IgD-negative memory B cell (primary cell): Measurements from ENCODE around the gene IST1. TPM values are rescaled to one million over a fixed set of nuclear protein-coding genes. Genes with fewer than 3 reads are reported as not detected.

Source experiments
- H3K27ac Mint-ChIP-seq, 3 donors: one replicate each; pipeline ENCODE4 v1.8.0; 2020 to 2022; ENCODE audit warnings: mild to moderate bottlenecking in 3 of 3, mixed read lengths in 3 of 3, moderate library complexity in 1 of 3
- H3K27me3 Mint-ChIP-seq: one replicate; pipeline ENCODE4 v1.8.0; 2021; ENCODE audit warnings: mixed read lengths
- H3K36me3 Mint-ChIP-seq: one replicate; pipeline ENCODE4 v1.8.0; 2020; ENCODE audit warnings: mild to moderate bottlenecking, mixed read lengths
- H3K4me1 Mint-ChIP-seq, 3 donors: one replicate each; pipeline ENCODE4 v1.8.0; 2020 to 2022; ENCODE audit warnings: mixed read lengths in 3 of 3, mild to moderate bottlenecking in 1 of 3
- H3K4me3 Mint-ChIP-seq, 4 donors: one replicate each; pipeline ENCODE4 v1.8.0; 2020 to 2022; ENCODE audit warnings: mild to moderate bottlenecking in 4 of 4, mixed read lengths in 4 of 4, moderate library complexity in 3 of 4
- H3K9me3 Mint-ChIP-seq, 3 donors: one replicate each; pipeline ENCODE4 v1.8.0; 2020 to 2021; ENCODE audit warnings: mixed read lengths in 3 of 3, mild to moderate bottlenecking in 1 of 3
- polyA plus RNA-seq: library from polyadenylated mRNA; unstranded; fragments of 300-500 nt; fragmentation: Illumina TruSeq; gene quantifications from one replicate; pipeline ENCODE4 v1.2.3, GENCODE V29; 2021

The IST1 gene
- polyA plus RNA-seq = 161 TPM

DNA sequence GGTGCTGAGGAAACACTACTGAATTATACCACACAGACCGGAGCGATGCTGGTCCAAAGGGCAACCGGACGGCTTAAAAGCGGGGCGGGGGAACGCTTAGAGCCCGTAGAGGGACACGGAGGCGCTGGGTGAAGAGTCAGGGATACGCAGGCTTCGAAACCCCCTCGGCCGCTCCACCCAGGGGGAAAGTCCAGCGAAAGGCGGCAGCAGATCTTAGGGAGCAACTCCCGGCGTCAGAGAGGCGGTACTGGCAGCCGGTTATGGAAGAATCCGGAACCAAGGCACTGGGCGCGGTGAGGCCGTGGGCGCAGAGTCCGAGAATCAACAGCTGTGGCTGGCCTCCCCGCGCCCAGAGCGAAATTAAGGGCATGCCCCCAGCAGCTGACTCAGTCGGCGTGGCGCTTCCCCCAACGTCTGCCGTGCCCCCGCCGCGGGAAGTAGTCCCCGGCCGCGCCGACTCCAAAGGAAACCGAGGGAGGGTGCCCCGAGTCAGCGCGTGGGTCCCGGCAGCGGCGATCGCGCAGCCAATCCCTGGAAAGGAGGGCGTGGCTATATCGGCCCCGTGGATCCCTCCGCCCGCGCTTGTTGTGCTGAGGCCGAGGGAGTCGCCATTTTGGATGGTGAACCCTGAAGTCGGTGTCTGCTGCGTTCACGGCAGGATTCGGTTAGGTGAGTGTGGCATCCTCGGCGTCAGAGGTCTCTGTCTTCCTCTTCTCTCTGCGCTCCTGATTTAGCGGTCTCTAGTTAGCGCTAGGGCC is at the start of gene IST1:
Gene IST1 (plus strand): TSS at position 611 of the 758 bp plus-strand sequence. CDS start 20,110 bp downstream, outside the sequence.
- no peaks in the 10 kb centered on the region for H3K27me3 Mint-ChIP-seq
- peak within 1 kb of the TSS; percentile 97 to 99 (median 98) for H3K4me3 Mint-ChIP-seq
- H3K4me1 Mint-ChIP-seq = peaks cover 14 to 22% (median 16%) of the 10 kb centered on the region in 3 donors
- H3K27ac Mint-ChIP-seq = peak within 1 kb of the TSS; percentile 94 to 98 (median 98)
- H3K9me3 Mint-ChIP-seq = no peaks in the 10 kb centered on the region
- peaks cover 3% of the 10 kb centered on the region for H3K36me3 Mint-ChIP-seq

DNA sequence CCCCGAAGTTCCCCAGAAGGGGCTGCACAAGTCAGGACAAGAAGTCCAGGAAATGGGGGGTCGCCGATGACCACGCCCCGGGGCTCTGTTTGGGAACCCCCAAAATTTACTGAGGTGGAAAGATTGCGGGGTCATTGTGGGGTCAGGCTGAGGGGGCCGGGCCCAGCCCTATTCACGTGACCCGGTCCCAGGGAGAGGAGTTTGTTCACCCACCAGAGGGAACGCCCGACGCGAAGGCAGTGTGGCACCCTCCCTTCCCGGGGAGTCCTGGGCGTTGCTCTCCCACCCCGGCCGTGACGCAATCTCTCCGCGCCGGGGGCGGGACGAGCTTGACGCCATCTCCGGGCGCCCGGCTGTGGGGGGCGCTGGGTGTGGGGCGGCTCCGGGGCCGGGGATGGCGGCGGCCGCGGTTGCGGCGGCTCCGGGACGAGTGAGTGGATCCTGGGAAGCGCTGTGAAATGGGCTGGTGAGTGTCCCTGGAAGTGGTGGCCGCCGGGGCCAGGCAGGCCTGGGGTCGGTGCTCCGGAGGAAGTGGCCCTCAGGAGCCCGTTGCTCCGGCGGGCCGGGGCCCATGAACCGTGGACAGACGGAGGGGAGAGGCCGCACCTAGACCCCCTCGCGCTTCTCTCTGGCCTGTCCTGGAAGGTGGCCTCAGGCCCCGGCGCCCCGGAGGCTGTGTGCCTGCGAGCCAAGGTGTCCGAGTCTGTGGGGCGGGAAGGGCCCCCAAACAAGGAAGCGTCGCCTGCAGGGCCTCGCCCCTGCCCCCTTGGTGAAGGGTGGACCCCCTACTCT is 49.5 kb upstream of the IST1 start, which contains the start of gene ATXN1L:
Gene ATXN1L (plus strand): TSS at position 338 of the 792 bp plus-strand sequence. CDS start 3,765 bp downstream, outside the sequence.
- Mint-ChIP-seq H3K27me3 (no peaks in the 10 kb centered on the region), H3K36me3 (peaks cover 7% of the 10 kb centered on the region), H3K27ac (peak within 1 kb of the TSS; percentile 98 to 100 (median 99)), H3K4me1 (peaks cover 32 to 51% (median 43%) of the 10 kb centered on the region in 3 donors), H3K4me3 (peak within 1 kb of the TSS; percentile 89 to 99 (median 98)), H3K9me3 (no peaks in the 10 kb centered on the region)

DNA sequence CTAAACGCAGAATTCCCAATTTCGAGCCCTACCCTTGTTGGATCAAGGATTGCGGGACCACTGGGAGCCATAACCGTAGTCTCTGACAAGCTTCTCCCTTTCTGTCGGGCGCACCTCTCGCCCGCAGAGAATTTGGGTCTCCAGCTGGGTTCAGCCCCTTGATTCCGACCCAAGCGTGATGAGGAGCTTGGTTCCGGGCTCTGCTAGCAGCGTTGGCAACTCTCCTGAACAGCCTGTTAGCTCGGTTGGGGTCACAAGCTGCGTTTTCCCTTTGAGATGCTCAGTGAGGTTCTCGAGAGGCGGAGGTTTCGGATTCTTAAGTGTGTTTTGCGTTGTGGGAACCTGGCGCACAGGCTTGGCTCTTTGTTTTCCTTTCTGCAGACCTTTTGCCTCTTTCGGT is 48.9 kb upstream of the IST1 start:
- Mint-ChIP-seq H3K27me3 (no peaks in the 10 kb centered on the region), H3K9me3 (no peaks in the 10 kb centered on the region), H3K27ac (peak overlapping the region; percentile 87 to 100 (median 96)), H3K36me3 (peaks cover 7% of the 10 kb centered on the region), H3K4me3 (peak overlapping the region; percentile 89 to 99 (median 98)), H3K4me1 (peaks cover 32 to 51% (median 43%) of the 10 kb centered on the region in 3 donors)

DNA sequence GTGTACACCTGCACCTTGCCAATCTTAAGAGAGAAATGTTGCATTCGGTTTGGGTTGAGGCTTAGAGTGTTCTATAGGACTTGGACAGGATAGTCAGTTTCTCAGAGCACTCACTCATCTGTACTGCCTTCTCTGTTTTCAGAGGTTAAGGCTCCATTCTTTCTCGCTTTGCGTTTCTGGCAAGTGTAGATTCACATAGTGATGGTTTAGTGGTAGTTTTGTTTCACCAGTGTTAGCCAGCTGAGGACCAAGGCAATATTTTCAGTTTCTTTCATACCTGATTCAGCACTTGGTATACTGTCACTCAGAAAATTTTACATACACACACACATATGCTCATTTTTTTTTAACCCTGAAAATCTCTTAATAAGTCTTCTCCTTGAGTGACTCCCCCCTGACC is 48.2 kb upstream of the IST1 start:
- Mint-ChIP-seq H3K9me3 (no peaks in the 10 kb centered on the region), H3K36me3 (peaks cover 7% of the 10 kb centered on the region), H3K4me1 (peaks cover 31 to 53% (median 42%) of the 10 kb centered on the region in 3 donors), H3K27ac (peak overlapping the region; percentile 87 to 100 (median 96)), H3K4me3 (peak overlapping the region; percentile 89 to 99 (median 98)), H3K27me3 (no peaks in the 10 kb centered on the region)

DNA sequence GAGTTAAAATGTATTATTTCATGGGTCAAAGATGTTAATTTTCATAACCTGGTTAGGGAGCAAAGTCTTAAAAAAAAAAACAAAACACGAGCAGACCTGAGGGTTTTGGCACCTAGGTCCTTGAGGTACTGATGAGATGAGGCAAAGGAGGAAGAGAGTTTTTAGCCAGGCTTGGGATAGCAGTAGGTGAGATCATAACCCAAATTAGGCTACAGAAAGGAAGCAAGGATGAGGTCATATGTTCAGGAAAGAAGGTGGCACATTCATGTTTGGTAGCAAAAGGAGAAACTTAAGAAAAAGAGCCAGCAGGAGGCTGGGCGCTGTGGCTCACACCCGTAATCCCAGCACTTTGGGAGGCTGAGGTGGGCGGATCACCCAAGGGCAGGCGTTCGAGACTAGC is 46.7 kb upstream of the IST1 start:
- Mint-ChIP-seq H3K27me3 (no peaks in the 10 kb centered on the region), H3K36me3 (peaks cover 5% of the 10 kb centered on the region), H3K27ac (peak overlapping the region in 1 of 3 donors; percentile 100), H3K4me1 (peaks cover 33 to 55% (median 41%) of the 10 kb centered on the region in 3 donors), H3K9me3 (no peaks in the 10 kb centered on the region), H3K4me3 (peak overlapping the region; percentile 22 to 99 (median 32))

DNA sequence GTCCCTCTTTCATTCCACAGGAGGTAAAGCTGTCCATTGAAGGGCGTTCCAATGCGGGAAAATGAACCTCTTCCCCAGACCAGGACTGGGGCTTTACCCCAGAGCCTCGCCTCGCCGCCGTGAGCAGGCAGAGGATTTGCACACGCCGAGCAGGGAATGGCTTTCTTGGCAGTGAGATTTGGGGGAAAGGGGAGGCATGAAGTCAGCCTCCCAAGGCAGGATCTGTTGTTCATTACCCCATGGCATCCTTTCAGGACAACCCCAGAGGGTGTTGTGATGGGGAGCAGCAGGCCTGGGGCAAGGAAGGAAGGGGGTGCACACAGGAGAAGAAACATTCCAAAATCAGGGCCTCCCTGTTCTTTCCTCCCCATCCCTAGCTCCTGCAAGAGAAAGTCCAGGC is 43.6 kb upstream of the IST1 start:
- peaks cover 7% of the 10 kb centered on the region for H3K36me3 Mint-ChIP-seq
- H3K27ac Mint-ChIP-seq = peak overlapping the region; percentile 76 to 100 (median 97)
- H3K27me3 Mint-ChIP-seq = no peaks in the 10 kb centered on the region
- peak overlapping the region in 2 of 4 donors; percentile 20 to 21 for H3K4me3 Mint-ChIP-seq
- peaks cover 45 to 64% (median 59%) of the 10 kb centered on the region in 3 donors for H3K4me1 Mint-ChIP-seq
- no peaks in the 10 kb centered on the region for H3K9me3 Mint-ChIP-seq

DNA sequence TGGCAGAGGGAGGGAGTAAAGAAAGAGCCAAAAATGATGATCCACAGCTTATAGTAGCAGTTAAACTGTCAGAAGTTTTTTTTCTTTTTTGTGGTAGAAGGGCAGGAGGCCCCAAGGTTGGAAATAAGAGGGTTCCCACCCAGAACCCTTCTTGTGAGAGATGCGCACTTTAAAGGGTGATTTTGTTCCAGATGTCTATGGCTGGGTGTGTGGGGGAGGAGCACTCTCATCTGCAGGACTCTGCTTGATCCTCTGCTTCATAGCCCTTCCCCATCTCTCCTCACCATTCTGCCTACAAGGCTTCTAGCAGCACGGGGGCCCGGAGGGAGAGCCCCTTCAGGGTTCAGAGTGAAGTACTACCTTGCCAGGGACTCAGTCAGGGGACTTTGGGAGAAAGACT is 43.2 kb upstream of the IST1 start:
- Mint-ChIP-seq H3K9me3 (no peaks in the 10 kb centered on the region), H3K36me3 (peaks cover 7% of the 10 kb centered on the region), H3K27ac (peak overlapping the region; percentile 76 to 100 (median 97)), H3K27me3 (no peaks in the 10 kb centered on the region), H3K4me1 (peaks cover 45 to 65% (median 57%) of the 10 kb centered on the region in 3 donors), H3K4me3 (peak overlapping the region in 2 of 4 donors; percentile 20 to 21)

DNA sequence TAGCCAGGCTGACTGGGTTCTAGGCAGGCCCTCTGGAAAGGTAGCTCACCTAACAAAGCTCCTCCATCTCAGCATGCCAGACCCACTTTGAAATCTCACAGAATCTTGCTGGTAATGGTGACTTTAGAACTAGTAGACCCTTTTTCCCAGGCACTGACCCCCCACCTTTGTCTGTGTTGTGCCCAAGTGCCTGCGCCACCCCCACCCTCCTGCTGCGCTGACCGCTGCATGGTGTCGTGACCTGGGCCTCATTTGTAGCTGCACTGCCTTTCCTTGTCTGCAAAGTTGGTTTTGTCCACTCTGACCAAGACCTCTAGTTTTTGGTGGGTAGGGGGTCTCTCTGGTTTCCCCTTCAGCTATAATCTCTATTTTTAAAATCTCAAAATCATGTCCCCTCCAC is 42.8 kb upstream of the IST1 start:
- H3K27ac Mint-ChIP-seq = peak overlapping the region; percentile 97 to 100 (median 98)
- H3K4me1 Mint-ChIP-seq = peaks cover 42 to 61% (median 53%) of the 10 kb centered on the region in 3 donors
- H3K4me3 Mint-ChIP-seq = peak overlapping the region in 3 of 4 donors; percentile 87 to 94 (median 88)
- H3K9me3 Mint-ChIP-seq = no peaks in the 10 kb centered on the region
- no peaks in the 10 kb centered on the region for H3K27me3 Mint-ChIP-seq
- H3K36me3 Mint-ChIP-seq = peaks cover 7% of the 10 kb centered on the region

DNA sequence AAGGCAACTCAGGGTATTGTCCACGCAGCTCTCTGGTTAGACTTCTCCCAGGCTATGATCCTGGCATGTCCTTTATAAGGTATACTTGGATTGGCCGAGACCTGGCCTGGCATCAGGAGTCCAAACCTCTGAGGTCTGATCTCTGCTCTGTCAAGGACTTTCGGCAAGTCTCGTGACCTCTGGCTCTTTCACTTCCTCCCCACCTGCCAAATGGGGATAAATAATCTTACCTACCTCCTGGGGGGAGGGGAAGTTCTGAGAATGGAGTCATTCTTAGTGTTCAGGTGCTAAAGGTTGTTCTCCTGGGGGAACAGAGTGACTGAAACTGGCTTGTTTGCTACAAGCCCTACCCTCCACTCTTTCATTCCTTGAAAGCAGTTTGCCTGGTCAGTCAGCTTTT is 41.9 kb upstream of the IST1 start:
- no peaks in the 10 kb centered on the region for H3K27me3 Mint-ChIP-seq
- peaks cover 42 to 53% (median 49%) of the 10 kb centered on the region in 3 donors for H3K4me1 Mint-ChIP-seq
- peaks cover 4% of the 10 kb centered on the region for H3K36me3 Mint-ChIP-seq
- H3K4me3 Mint-ChIP-seq = peak overlapping the region; percentile 59 to 94 (median 88)
- H3K27ac Mint-ChIP-seq = peak overlapping the region; percentile 97 to 100 (median 98)
- no peaks in the 10 kb centered on the region for H3K9me3 Mint-ChIP-seq

DNA sequence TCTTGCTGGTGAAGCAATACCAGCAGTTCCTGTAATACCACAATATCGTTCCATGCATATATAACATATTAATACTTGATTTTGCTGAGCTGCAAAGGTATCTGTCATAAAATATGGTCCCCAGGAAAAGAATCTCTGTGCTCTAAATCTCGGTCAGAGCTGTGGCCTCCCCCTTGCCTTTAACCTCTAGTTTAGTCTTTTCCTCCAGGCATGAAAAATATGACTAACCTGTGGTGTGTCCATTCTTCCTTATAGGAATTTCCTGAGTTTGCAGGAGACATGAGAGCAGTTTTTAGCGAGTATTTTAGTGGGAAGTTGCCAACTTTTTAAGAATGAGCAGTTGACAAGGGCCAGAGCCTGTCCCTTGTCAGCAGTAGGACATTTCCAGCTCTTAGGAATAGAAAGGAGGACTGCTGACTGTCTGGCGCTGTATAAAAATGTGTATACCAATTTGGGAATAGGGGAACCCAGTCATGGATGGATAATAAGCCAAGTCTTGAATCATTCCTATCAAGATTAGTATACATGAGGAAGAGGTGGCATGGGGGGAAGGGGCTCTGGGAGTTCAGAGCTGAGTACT is 40.9 kb upstream of the IST1 start:
- peaks cover 6% of the 10 kb centered on the region for H3K36me3 Mint-ChIP-seq

DNA sequence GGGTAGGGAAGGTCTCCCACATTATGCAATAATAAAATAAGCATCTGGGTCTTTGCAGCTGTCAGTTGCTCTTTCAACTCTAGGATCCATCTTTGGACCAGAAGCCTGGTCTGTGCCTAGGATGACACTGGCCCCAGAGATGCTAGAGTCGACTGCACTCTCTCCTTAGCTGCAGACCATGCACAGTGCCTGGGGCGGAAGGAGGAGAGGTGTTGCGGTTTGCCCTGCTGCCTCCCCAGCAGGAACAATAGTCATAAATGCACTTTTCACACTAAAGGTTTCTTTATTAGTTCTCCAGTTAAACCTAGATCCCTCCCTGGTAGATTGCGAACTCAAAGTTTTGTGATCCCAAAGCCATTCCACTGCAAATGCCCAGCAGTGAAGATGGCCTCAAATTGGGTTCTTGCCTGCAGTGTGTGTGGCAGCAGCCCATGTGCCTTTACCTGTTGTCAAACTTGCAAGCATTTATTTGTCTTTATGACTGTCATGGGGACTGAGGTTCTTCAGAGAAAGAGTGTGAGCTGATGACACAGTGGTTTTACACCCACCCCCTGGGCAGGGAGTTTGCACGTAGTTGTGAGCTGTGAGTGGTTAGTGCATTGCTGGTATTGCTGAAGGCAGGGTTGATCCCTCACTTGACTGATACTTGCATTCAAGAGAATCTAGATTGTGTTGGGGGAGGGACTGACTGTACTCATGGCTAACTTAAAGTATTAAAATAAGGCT is 39.2 kb upstream of the IST1 start:
- Mint-ChIP-seq H3K27me3 (no peaks in the 10 kb centered on the region), H3K4me3 (peak overlapping the region in 1 of 4 donors; percentile 46), H3K36me3 (peaks cover 6% of the 10 kb centered on the region), H3K4me1 (peaks cover 39 to 50% (median 48%) of the 10 kb centered on the region in 3 donors), H3K27ac (peak overlapping the region in 2 of 3 donors; percentile 78 to 97), H3K9me3 (no peaks in the 10 kb centered on the region)

More for the DNA sequence above, 40.9 kb upstream of the IST1 start:
- peak overlapping the region in 1 of 4 donors; percentile 14 for H3K4me3 Mint-ChIP-seq
- no peaks in the 10 kb centered on the region for H3K27me3 Mint-ChIP-seq
- no peaks in the 10 kb centered on the region for H3K9me3 Mint-ChIP-seq
- peaks cover 42 to 50% (median 49%) of the 10 kb centered on the region in 3 donors for H3K4me1 Mint-ChIP-seq
- H3K27ac Mint-ChIP-seq = peak overlapping the region; percentile 71 to 100 (median 97)

DNA sequence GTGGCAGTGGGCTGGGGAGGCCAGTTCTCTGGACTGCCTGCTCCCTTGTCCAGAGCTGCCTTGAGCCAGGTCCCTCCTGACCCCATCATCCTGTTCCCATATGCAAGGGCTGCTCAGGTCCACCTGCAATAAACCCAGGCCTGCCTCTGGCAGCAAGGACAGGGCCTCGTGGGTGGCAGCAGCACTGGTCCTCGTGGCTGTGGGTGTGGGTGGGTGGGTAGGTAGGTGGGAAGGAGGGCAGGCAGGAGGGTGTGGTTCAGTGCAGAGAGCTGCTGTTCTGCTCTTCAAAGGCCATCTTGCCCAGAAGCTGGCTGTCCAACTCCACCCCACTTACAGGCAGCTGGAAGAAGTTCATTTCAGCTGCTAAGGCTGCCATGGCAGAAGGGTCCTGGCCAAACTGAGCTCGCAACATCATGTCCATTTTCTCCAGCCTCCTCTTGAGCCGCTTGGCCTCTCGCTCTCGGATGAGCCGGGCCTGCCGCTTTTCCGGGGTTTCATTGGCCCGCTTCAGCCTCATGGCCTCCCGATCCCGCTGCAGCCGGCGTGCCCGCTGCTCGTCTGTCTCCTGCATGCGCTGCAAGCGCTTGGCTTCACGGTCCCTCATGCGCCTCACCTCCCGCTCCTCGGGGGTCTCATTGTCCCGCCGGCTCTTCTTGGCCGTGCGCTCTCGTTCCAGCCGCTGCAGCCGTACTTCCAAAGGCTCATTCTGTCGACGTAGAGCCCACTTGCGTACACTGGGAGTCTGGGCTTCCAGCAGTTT is 35.4 kb upstream of the IST1 start:
- Mint-ChIP-seq H3K9me3 (no peaks in the 10 kb centered on the region), H3K4me1 (peaks cover 15 to 20% (median 20%) of the 10 kb centered on the region in 3 donors), H3K4me3 (no peak overlapping the region), H3K36me3 (peaks cover 5% of the 10 kb centered on the region), H3K27ac (peak overlapping the region in 1 of 3 donors; percentile 36), H3K27me3 (no peaks in the 10 kb centered on the region)

DNA sequence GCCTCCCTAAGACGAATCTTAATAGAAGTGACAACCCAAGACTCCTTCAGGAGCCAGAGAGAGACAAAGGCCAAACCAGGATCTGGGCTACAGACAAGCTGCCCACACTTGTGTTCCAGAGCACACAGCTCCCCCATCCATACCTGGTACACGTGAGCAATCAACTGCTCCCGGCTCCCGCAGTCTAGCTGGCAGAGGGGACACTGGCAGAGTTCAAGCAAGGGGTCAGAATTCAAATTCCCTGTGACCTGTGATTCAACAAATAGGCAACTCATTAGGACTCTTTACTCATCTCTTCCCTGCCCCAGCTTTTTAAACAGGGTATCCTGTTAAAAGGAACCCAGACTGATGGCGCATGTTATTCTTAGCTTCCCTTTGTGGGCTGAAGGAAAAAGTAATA is 31.3 kb upstream of the IST1 start:
- H3K4me1 Mint-ChIP-seq = no peaks in the 10 kb centered on the region
- peak overlapping the region in 1 of 3 donors; percentile 62 for H3K27ac Mint-ChIP-seq
- peaks cover 6% of the 10 kb centered on the region for H3K36me3 Mint-ChIP-seq
- H3K9me3 Mint-ChIP-seq = no peaks in the 10 kb centered on the region
- no peak overlapping the region for H3K4me3 Mint-ChIP-seq
- H3K27me3 Mint-ChIP-seq = no peaks in the 10 kb centered on the region
